HG03521 (cell line): Measurements from ENCODE around the gene NRXN3.

Experiments used
- ATAC-seq: cut with Tn5 transposase; IDR thresholded peaks from one replicate; pipeline ENCODE4 v1.9.1; 2021; ENCODE audit warnings: mild to moderate bottlenecking, moderate library complexity; ENCODE audit not compliant: unreplicated experiment

Gene NRXN3

GRCh38 chr14:79421811-79422210 lies 1251.6 kb downstream of the NRXN3 start:
- no peak for ATAC-seq

- no peak for ATAC-seq
Observed at GRCh38 chr14:79424462-79424861, 1254.3 kb downstream of the NRXN3 start.

GRCh38 chr14:79426103-79426755 lies 1256.1 kb downstream of the NRXN3 start:
- ATAC-seq: no peak

- no peak for ATAC-seq
Observed at GRCh38 chr14:79432640-79433039, 1262.5 kb downstream of the NRXN3 start.

GRCh38 chr14:79436335-79436734 lies 1266.2 kb downstream of the NRXN3 start:
- ATAC-seq: no peak

GRCh38 chr14:79437951-79438350 lies 1267.8 kb downstream of the NRXN3 start:
- no peak for ATAC-seq

GRCh38 chr14:79438696-79439342 lies 1268.6 kb downstream of the NRXN3 start:
- no peak for ATAC-seq

GRCh38 chr14:79442786-79443185 lies 1272.6 kb downstream of the NRXN3 start:
- ATAC-seq: no peak

GRCh38 chr14:79443602-79444001 lies 1273.4 kb downstream of the NRXN3 start:
- no peak for ATAC-seq

- no peak for ATAC-seq
Observed at GRCh38 chr14:79448960-79449359, 1278.8 kb downstream of the NRXN3 start.

GRCh38 chr14:79451601-79452000 lies 1281.4 kb downstream of the NRXN3 start:
- no peak for ATAC-seq

- no peak for ATAC-seq
Observed at GRCh38 chr14:79453276-79453675, 1283.1 kb downstream of the NRXN3 start.

GRCh38 chr14:79464468-79464867 lies 1294.3 kb downstream of the NRXN3 start:
- ATAC-seq: no peak

- no peak for ATAC-seq
Observed at GRCh38 chr14:79465651-79466050, 1295.5 kb downstream of the NRXN3 start.

- ATAC-seq: no peak
Observed at GRCh38 chr14:79466938-79467527, 1296.9 kb downstream of the NRXN3 start.

GRCh38 chr14:79467835-79468234 lies 1297.7 kb downstream of the NRXN3 start:
- no peak for ATAC-seq

GRCh38 chr14:79468486-79468885 lies 1298.3 kb downstream of the NRXN3 start:
- no peak for ATAC-seq

- no peak for ATAC-seq
Observed at GRCh38 chr14:79473651-79474050, 1303.5 kb downstream of the NRXN3 start.

- no peak for ATAC-seq
Observed at GRCh38 chr14:79475887-79476532, 1305.8 kb downstream of the NRXN3 start.

- no peak for ATAC-seq
Observed at GRCh38 chr14:79476552-79476951, 1306.4 kb downstream of the NRXN3 start.

GRCh38 chr14:79480212-79480611 lies 1310.0 kb downstream of the NRXN3 start:
- no peak for ATAC-seq

GRCh38 chr14:79482825-79483224 lies 1312.7 kb downstream of the NRXN3 start:
- ATAC-seq: no peak
